ENCODE measurements around the gene PCSK9. TPM values are rescaled to one million over a fixed set of nuclear protein-coding genes. Genes with fewer than 3 reads are reported as not detected.

The PCSK9 gene
- total RNA-seq, 3 donors from 2014 or later = 0.15 to 0.16 TPM; not detected in 1

DNA sequence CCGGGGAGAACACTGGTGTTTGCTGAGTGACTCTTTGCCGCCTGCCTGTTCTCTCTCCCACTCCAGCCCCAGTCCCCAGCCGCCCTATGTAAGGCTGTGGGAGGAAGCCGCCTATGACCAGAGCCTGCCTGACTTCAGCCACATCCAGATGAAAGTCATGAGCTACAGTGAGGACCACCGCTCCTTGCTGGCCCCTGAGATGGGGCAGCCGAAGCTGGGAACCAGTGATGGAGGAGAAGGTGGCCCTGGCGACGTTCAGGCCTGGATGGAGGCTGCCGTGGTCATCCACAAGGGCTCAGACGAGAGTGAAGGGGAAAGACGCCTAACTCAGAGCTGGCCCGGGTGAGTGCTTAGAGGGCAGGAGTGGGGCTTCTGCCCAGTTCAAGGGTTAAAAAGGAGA lies 32.4 kb upstream of the PCSK9 start:
- no peak overlapping the region for H3K4me3 ChIP-seq
- DNase-seq (ENCODE audit: low spot score in 2 of 2) = no peak
- no peaks in the 10 kb centered on the region for H3K4me1 ChIP-seq
- H3K36me3 ChIP-seq = no peaks in the 10 kb centered on the region
- no peaks in the 10 kb centered on the region for H3K9me3 ChIP-seq
- intact Hi-C loops (cut with DNase I; ENCODE audit: low total_unique reads) = no loop called here
- H3K27ac ChIP-seq = no peak overlapping the region
- TF ChIP-seq POLR2A (IDR thresholded peaks at IDR 0.05) (no peak), POLR2AphosphoS5 (IDR thresholded peaks at IDR 0.05) (no peak)
- TF ChIP-seq, protein P1, sequence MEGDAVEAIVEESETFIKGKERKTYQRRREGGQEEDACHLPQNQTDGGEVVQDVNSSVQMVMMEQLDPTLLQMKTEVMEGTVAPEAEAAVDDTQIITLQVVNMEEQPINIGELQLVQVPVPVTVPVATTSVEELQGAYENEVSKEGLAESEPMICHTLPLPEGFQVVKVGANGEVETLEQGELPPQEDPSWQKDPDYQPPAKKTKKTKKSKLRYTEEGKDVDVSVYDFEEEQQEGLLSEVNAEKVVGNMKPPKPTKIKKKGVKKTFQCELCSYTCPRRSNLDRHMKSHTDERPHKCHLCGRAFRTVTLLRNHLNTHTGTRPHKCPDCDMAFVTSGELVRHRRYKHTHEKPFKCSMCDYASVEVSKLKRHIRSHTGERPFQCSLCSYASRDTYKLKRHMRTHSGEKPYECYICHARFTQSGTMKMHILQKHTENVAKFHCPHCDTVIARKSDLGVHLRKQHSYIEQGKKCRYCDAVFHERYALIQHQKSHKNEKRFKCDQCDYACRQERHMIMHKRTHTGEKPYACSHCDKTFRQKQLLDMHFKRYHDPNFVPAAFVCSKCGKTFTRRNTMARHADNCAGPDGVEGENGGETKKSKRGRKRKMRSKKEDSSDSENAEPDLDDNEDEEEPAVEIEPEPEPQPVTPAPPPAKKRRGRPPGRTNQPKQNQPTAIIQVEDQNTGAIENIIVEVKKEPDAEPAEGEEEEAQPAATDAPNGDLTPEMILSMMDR (IDR thresholded peaks at IDR 0.05) = no peak
- H3K27me3 ChIP-seq = no peaks in the 10 kb centered on the region

DNA sequence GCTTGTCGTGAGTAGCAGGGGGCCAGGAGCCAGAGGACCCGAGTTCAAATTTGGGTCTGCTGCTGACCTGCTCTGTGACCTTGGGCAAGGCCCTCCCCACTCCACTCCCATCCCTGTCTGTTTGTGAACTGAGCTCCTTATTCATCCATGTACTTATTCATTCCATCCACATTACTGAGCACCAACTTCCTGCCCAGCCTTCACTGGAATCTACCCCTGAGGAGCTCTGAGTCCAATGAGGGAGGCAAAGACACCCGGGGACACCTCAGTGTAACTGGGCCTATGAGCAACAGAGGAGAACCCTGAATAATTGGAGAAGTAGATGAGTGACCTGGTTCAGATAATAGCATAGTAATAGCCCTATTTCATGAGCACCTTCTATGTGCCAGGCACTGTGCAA lies 31.7 kb upstream of the PCSK9 start:
- Histone ChIP-seq H3K9me3 (no peaks in the 10 kb centered on the region), H3K27ac (no peak overlapping the region), H3K4me1 (no peaks in the 10 kb centered on the region), H3K4me3 (no peak overlapping the region), H3K27me3 (no peaks in the 10 kb centered on the region), H3K36me3 (no peaks in the 10 kb centered on the region)
- DNase-seq (ENCODE audit: low spot score in 2 of 2) = no peak
- TF ChIP-seq, protein P1 (IDR thresholded peaks at IDR 0.05) = no peak
- TF ChIP-seq POLR2A (IDR thresholded peaks at IDR 0.05) (no peak), POLR2AphosphoS5 (IDR thresholded peaks at IDR 0.05) (no peak)
- intact Hi-C loops (cut with DNase I; ENCODE audit: low total_unique reads) = no loop called here

DNA sequence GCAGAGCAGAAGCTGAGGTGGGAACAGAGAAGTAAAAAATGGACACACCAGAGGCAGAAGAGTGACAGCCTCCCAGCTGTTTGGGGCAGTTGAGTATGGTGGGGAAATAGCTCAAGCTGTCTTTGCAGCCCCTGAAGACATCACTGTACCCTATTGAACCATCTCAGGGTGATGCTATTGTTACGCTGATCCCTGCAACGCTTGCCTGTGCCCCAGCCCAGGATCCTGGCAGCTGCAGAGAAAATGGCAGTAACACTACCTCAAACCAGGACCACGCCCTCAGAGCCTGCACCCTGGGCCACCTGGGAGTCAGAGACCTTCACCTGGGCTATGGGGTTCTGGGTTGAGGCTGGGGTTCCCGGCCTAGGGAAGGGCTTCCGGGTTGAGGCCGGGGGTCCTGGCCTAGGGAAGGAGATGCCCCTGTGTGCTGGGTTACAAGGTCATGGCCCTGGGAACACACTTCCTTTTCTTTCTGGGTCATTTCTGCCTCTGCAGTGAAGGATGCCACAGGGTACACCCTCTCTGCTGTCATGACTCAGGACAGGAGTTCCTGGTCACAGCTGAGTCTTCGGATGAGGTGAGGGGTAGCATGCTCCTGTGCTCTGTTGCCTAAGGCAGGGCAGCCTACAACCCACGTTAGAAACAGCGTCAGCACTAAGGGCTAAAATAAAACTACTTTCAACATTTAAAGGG lies 29.0 kb upstream of the PCSK9 start:
- no peaks in the 10 kb centered on the region for H3K27me3 ChIP-seq
- peaks cover 0 to 2% of the 10 kb centered on the region in 2 donors for H3K4me1 ChIP-seq
- intact Hi-C loops (cut with DNase I; ENCODE audit: low total_unique reads) = loop anchor here (10.0 kb wide), 1 partner anchor 56 kb away; no protein-coding TSS in a partner anchor
- DNase-seq (ENCODE audit: low spot score in 2 of 2) = no peak
- H3K4me3 ChIP-seq = no peak overlapping the region
- H3K9me3 ChIP-seq = no peaks in the 10 kb centered on the region
- H3K27ac ChIP-seq = no peak overlapping the region
- H3K36me3 ChIP-seq = no peaks in the 10 kb centered on the region
- TF ChIP-seq POLR2AphosphoS5 (IDR thresholded peaks at IDR 0.05) = no peak
- TF ChIP-seq, protein P1 (IDR thresholded peaks at IDR 0.05) = no peak
- TF ChIP-seq POLR2A (IDR thresholded peaks at IDR 0.05) = no peak

DNA sequence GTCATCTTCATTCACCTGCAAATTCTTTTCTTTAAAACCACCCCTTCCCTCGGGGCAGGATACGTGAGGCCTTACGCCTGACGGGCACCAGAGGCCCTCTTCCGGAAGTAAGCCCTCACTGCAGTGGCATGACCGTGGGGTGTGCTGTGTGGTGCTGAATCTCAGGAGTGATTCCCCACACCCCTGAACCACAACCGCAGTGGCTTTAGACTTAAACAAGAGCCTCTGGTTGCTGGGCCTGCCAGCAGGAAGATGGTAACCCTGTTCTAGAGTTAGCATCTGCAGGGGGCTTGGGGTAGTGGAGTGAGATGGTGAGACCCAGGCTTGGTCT lies 28.5 kb upstream of the PCSK9 start:
- intact Hi-C loops (cut with DNase I; ENCODE audit: low total_unique reads) = loop anchor here (10.0 kb wide), 1 partner anchor 56 kb away; no protein-coding TSS in a partner anchor
- no peaks in the 10 kb centered on the region for H3K27me3 ChIP-seq
- H3K4me3 ChIP-seq = no peak overlapping the region
- TF ChIP-seq POLR2AphosphoS5 (IDR thresholded peaks at IDR 0.05) = no peak
- no peak for TF ChIP-seq POLR2A (IDR thresholded peaks at IDR 0.05)
- TF ChIP-seq, protein P1 (IDR thresholded peaks at IDR 0.05) = no peak
- H3K36me3 ChIP-seq = no peaks in the 10 kb centered on the region
- H3K4me1 ChIP-seq = peaks cover 0 to 6% of the 10 kb centered on the region in 2 donors
- H3K27ac ChIP-seq = no peak overlapping the region
- no peaks in the 10 kb centered on the region for H3K9me3 ChIP-seq
- no peak for DNase-seq (ENCODE audit: low spot score in 2 of 2)

DNA sequence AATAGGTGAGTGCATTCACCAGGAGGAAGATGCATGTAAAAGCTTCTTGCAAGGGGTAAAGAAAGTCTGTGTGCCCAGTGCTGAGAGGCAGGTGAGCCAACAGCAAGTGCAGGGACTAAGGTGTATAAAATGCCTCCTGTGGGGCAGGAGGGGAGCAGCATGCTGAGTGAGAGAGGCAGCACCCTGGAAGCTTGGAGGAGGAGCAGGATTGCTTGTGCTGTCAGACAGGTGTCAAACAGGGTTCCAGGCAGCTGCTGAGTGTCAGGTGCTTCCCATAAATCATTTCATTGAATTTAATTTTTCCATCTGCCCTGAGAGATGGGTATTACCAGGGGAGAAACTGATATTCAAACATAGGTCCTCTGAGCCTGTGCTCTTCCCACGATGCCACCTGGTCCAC lies 26.7 kb upstream of the PCSK9 start:
- H3K36me3 ChIP-seq = no peaks in the 10 kb centered on the region
- DNase-seq (ENCODE audit: low spot score in 2 of 2) = no peak
- H3K4me3 ChIP-seq = no peak overlapping the region
- no peaks in the 10 kb centered on the region for H3K9me3 ChIP-seq
- H3K4me1 ChIP-seq = peaks cover 0 to 6% of the 10 kb centered on the region in 2 donors
- no peaks in the 10 kb centered on the region for H3K27me3 ChIP-seq
- intact Hi-C loops (cut with DNase I; ENCODE audit: low total_unique reads) = loop anchor here (10.0 kb wide), 1 partner anchor 58 kb away; no protein-coding TSS in a partner anchor
- no peak overlapping the region for H3K27ac ChIP-seq
- TF ChIP-seq, protein P1 (IDR thresholded peaks at IDR 0.05) = no peak
- no peak for TF ChIP-seq POLR2A (IDR thresholded peaks at IDR 0.05)
- no peak for TF ChIP-seq POLR2AphosphoS5 (IDR thresholded peaks at IDR 0.05)
